A673 (cell line): ENCODE data around the gene EXOC6. TPM values are rescaled to one million over a fixed set of nuclear protein-coding genes. Genes with fewer than 3 reads are reported as not detected.

Experiments used
- BruUV-seq: library from RNA; stranded (reverse); fragments of 400-500 nt; replicated peaks from 2 replicates; lab custom pipeline; 2021; lab: Mats Ljungman, UMichigan
- CTCF ChIA-PET: fragments of 300-600 bp; sonication (Branson Sonifier 250); formaldehyde crosslinking; loops from one replicate; lab custom pipeline; 2022; ENCODE audit warnings: antibody characterized with exemption; lab: Charles Lee
- POLR2A ChIA-PET: fragments of 300-600 bp; sonication (Branson Sonifier 250); formaldehyde crosslinking; loops from one replicate; lab custom pipeline; 2022; ENCODE audit warnings: antibody characterized with exemption; ENCODE audit not compliant: low non-redundant PET; lab: Charles Lee
- DNase-seq: peaks from one replicate; pipeline ENCODE4 v3.0.0-alpha.2; 2015; ENCODE audit warnings: low spot score
- H3K27ac ChIP-seq: fragments of 200-600 bp; sonication (generic); 2 replicates; pipeline ENCODE4 v1.5.1; 2016; ENCODE audit warnings: mixed run types, low read depth, mild to moderate bottlenecking, mixed read lengths, antibody characterized with exemption, low read length; ENCODE audit not compliant: poor library complexity, severe bottlenecking
- H3K27me3 ChIP-seq: fragments of 200-600 bp; sonication (generic); replicated peaks from 2 replicates; pipeline ENCODE4 v1.6.1; 2017; ENCODE audit warnings: mixed run types, low read depth, mild to moderate bottlenecking, mixed read lengths, antibody characterized with exemption, low read length; ENCODE audit not compliant: insufficient read depth, poor library complexity
- H3K36me3 ChIP-seq: fragments of 200-600 bp; sonication (generic); 2 replicates; pipeline ENCODE4 v1.6.1; 2016; ENCODE audit warnings: mixed run types, mild to moderate bottlenecking, mixed read lengths, antibody characterized with exemption, low read length; ENCODE audit not compliant: insufficient read depth, poor library complexity, severe bottlenecking
- H3K4me1 ChIP-seq: fragments of 200-600 bp; sonication (generic); 2 replicates; pipeline ENCODE4 v1.6.1; 2017; ENCODE audit warnings: mixed run types, mild to moderate bottlenecking, mixed read lengths, antibody characterized with exemption, low read length; ENCODE audit not compliant: insufficient read depth, poor library complexity, severe bottlenecking
- H3K4me3 ChIP-seq: fragments of 200-600 bp; sonication (generic); 2 replicates; pipeline ENCODE4 v1.5.1; 2016; ENCODE audit warnings: low read depth, mixed run types, mild to moderate bottlenecking, mixed read lengths, low read length; ENCODE audit not compliant: poor library complexity, severe bottlenecking
- H3K9me3 ChIP-seq: fragments of 200-600 bp; sonication (generic); 2 replicates; pipeline ENCODE4 v1.6.1; 2016; ENCODE audit warnings: mixed run types, low read depth, mild to moderate bottlenecking, mixed read lengths, antibody characterized with exemption, low read length; ENCODE audit not compliant: poor library complexity, severe bottlenecking
- CTCF ChIP-seq: fragments of 300-800, 200-600 bp; sonication (generic); conservative IDR thresholded peaks from 2 replicates; pipeline ENCODE4 v1.5.1; 2017; ENCODE audit warnings: low read depth, mild to moderate bottlenecking, antibody characterized with exemption, low read length, moderate library complexity, mixed read lengths
- EZH2 ChIP-seq: fragments of 200-600 bp; sonication (generic); IDR thresholded peaks from 2 replicates; pipeline ENCODE4 v1.6.1; 2017; ENCODE audit warnings: borderline replicate concordance, low read depth, mild to moderate bottlenecking, mixed read lengths, antibody characterized with exemption, low read length; ENCODE audit not compliant: poor library complexity, severe bottlenecking
- intact Hi-C: fragments of 100-400 bp; cut with micrococcal nuclease; formaldehyde crosslinking; loops from one replicate; pipeline ENCODE4 v1.10.0; 2022; ENCODE audit not compliant: unreplicated experiment
- total RNA-seq: library from RNA; stranded (reverse); gene quantifications from 2 replicates; pipeline ENCODE4 v1.2.3, GENCODE V29; 2021

The EXOC6 gene
- total RNA-seq, 1 experiment from 2014 or later = 35.0 TPM

DNA sequence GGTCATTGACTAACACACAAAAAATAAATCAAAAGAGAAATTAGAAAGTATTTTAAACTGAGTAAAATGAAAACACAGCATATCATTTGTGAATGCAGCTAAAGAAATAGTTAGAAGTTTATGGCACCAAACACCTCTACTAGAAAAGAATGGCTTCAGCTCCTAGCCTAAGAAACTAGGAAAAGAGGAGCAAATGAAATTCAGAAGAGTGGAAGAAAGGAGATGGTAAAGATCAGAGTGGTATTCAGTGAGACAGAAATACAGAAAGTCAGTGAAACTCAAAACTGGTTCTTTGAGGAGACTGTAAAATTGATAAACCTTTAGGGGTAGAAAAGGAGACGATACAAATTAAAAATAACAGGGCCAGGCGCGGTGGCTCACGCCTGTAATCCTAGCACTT is 2.7 kb downstream of the EXOC6 start:
- intact Hi-C loops = no loop called here
- no peak for DNase-seq
- no peak overlapping the region for H3K27ac ChIP-seq
- BruUV-seq = no TSS peak
- no peaks in the 10 kb centered on the region for H3K27me3 ChIP-seq
- POLR2A ChIA-PET = no interaction called here
- CTCF ChIA-PET = no interaction called here
- no peak for TF ChIP-seq EZH2
- TF ChIP-seq CTCF = no peak
- peaks cover under 1% of the 10 kb centered on the region for H3K9me3 ChIP-seq
- no peak overlapping the region for H3K4me3 ChIP-seq
- H3K4me1 ChIP-seq = peaks cover 8% of the 10 kb centered on the region
- H3K36me3 ChIP-seq = no peaks in the 10 kb centered on the region

DNA sequence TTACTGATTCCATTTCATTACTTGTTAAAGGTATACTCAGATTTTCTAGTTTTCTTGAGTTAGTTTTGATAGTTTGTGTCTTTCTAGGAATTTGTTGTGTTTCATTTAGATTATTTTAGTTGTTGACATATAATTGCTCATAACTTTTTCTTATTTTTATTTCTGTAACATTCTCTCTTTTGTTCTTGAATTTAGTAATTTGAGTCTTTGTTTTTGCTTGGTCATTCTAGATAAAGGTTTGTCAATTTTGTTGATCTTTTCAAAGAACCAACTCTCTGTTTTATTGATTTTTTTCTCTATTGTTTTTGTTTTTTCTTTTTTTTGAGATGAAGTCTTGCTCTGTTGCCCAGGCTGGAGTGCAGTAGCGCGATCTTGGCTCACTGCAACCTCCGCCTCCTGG is 7.2 kb downstream of the EXOC6 start:
- Histone ChIP-seq H3K9me3 (peaks cover 36% of the 10 kb centered on the region), H3K4me3 (no peak overlapping the region), H3K27me3 (no peaks in the 10 kb centered on the region), H3K36me3 (no peaks in the 10 kb centered on the region), H3K4me1 (no peaks in the 10 kb centered on the region), H3K27ac (no peak overlapping the region)
- no peak for DNase-seq
- intact Hi-C loops = no loop called here
- BruUV-seq = no TSS peak
- TF ChIP-seq EZH2 (no peak), CTCF (no peak)
- POLR2A ChIA-PET = no interaction called here
- CTCF ChIA-PET = no interaction called here

DNA sequence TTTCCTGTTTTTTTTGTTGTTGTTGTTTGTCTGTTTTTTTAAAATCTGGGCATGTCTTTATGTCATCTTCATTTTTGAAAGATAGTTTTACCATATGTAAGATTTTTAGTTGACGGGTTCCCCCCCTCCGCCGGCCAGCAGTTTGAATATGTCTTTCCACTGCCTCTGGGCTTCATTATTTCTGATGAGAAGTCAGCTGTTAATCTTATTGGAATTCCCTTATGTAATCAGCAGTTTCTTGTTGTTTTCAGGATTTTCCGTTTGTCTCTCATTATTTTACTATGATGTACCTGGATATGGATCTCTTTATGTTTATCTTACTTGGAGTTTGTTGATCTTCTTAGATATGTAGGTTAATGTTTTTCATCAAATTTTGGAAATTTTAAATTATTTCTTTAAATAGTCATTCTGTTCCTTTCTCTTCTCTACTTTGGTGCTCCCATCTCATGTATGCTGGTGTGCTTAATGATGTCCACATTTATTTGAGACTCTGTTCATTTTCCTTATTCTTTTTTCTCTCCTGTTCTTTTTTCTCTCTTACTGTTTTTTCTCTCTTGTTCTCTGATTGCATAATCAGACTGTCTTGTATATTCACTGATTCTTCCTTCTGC is 9.7 kb downstream of the EXOC6 start:
- intact Hi-C loops = no loop called here
- Histone ChIP-seq H3K4me3 (no peak overlapping the region), H3K9me3 (peaks cover 36% of the 10 kb centered on the region), H3K36me3 (no peaks in the 10 kb centered on the region), H3K27me3 (no peaks in the 10 kb centered on the region), H3K27ac (no peak overlapping the region), H3K4me1 (no peaks in the 10 kb centered on the region)
- BruUV-seq = no TSS peak
- TF ChIP-seq EZH2 = no peak
- TF ChIP-seq CTCF = no peak
- no peak for DNase-seq
- ChIA-PET POLR2A (no interaction called here), CTCF (no interaction called here)
